ENCODE results near the gene GNG7. TPM values are rescaled to one million over a fixed set of nuclear protein-coding genes. Genes with fewer than 3 reads are reported as not detected.

GNG7 gene
- total RNA-seq, 2 donors from 2014 or later = 12.3 to 12.4 TPM

DNA sequence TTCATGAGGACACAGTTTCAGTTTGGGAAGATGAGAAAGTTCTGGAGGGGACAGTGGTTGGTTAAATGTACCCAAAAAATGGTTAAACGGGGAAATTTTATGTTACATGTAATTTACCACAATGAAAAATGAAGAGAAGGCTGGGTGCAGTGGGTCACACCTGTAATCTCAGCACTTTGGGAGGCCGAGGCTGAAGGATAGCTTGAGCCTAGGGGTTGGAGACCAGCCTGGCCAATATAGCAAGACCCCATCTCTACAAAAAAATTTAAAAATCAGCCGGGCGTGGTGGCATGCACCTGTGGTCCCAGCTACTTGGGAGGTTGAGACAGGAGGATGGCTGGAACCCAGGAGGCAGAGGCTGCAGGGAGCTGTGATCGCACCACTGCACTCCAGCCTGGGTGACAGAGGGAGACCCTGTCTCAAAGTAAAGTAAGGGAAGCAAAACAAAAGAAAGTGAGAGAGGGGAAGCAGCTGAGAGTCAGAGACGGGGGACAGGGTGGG is 17.2 kb downstream of the GNG7 start:
- peaks cover 16% of the 10 kb centered on the region for H3K36me3 Mint-ChIP-seq (ENCODE audit: low read depth)
- Histone ChIP-seq H3K27me3 (ENCODE audit: control insufficient read depth, insufficient read depth, low read length, poor library complexity, severe bottlenecking) (no peaks in the 10 kb centered on the region), H3K27ac (ENCODE audit: low read depth, low read length) (no peak overlapping the region), H3K9ac (ENCODE audit: extremely low read depth, low read length, poor library complexity, severe bottlenecking) (no peak overlapping the region), H3K9me3 (ENCODE audit: control insufficient read depth, low read length) (no peaks in the 10 kb centered on the region), H3K4me1 (ENCODE audit: control insufficient read depth, insufficient read depth, low read length) (no peaks in the 10 kb centered on the region), H3K36me3 (ENCODE audit: control insufficient read depth, insufficient read depth, low read length) (no peaks in the 10 kb centered on the region), H3K4me3 (ENCODE audit: low read length) (no peak overlapping the region)
- no peaks in the 10 kb centered on the region for H3K27me3 Mint-ChIP-seq (ENCODE audit: insufficient read depth)
- 91 to 97% methylated on average over 5 to 6 of the region's 6 CpGs for WGBS, 2 experiments (ENCODE audit: insufficient coverage in 1 of 2, insufficient read length in 1 of 2)
- H3K9me3 Mint-ChIP-seq = peaks cover 10% of the 10 kb centered on the region
- no peak overlapping the region for H3K4me3 Mint-ChIP-seq
- no peak for DNase-seq
- no peak overlapping the region for H3K27ac Mint-ChIP-seq
- H3K4me1 Mint-ChIP-seq = no peaks in the 10 kb centered on the region
- TF ChIP-seq, protein P1, sequence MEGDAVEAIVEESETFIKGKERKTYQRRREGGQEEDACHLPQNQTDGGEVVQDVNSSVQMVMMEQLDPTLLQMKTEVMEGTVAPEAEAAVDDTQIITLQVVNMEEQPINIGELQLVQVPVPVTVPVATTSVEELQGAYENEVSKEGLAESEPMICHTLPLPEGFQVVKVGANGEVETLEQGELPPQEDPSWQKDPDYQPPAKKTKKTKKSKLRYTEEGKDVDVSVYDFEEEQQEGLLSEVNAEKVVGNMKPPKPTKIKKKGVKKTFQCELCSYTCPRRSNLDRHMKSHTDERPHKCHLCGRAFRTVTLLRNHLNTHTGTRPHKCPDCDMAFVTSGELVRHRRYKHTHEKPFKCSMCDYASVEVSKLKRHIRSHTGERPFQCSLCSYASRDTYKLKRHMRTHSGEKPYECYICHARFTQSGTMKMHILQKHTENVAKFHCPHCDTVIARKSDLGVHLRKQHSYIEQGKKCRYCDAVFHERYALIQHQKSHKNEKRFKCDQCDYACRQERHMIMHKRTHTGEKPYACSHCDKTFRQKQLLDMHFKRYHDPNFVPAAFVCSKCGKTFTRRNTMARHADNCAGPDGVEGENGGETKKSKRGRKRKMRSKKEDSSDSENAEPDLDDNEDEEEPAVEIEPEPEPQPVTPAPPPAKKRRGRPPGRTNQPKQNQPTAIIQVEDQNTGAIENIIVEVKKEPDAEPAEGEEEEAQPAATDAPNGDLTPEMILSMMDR (conservative IDR thresholded peaks at IDR 0.05) = no peak

DNA sequence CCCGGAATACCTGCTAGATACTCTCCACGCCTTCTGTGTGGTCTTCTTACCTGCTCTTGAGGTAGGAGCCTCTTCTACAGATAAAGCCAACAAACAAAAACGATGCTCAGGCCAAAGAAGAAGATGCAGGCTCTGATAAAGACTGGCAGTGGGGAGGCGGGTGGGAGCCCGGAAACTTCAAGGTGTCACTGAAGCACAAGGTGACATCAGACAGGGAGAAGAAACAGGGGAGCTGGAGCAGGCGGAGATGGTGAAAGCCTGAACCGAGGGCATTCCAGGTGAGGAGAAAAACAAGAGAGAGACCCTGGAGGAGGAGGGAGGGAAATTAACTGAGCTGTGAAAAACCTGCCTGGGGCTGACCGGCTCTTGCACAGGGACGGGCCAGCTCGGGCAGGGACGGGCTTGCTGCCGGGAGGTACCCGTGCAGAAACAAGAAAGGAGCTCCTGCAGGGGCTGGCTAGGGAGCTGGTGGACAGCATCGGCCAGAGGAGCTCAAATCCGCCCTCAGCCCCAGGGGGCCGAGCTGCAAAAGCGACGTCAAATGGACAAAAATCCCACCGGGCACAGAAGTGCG is 19.0 kb downstream of the GNG7 start:
- H3K4me3 ChIP-seq (ENCODE audit: low read length) = no peak overlapping the region
- Mint-ChIP-seq H3K27ac (no peak overlapping the region), H3K36me3 (ENCODE audit: low read depth) (peaks cover 13% of the 10 kb centered on the region), H3K9me3 (peaks cover 10% of the 10 kb centered on the region), H3K4me1 (no peaks in the 10 kb centered on the region), H3K27me3 (ENCODE audit: insufficient read depth) (peaks cover 5% of the 10 kb centered on the region), H3K4me3 (no peak overlapping the region)
- H3K9me3 ChIP-seq (ENCODE audit: control insufficient read depth, low read length) = no peaks in the 10 kb centered on the region
- no peak for DNase-seq
- H3K9ac ChIP-seq (ENCODE audit: extremely low read depth, low read length, poor library complexity, severe bottlenecking) = no peak overlapping the region
- H3K36me3 ChIP-seq (ENCODE audit: control insufficient read depth, insufficient read depth, low read length) = no peaks in the 10 kb centered on the region
- no peak overlapping the region for H3K27ac ChIP-seq (ENCODE audit: low read depth, low read length)
- TF ChIP-seq, protein P1 (conservative IDR thresholded peaks at IDR 0.05) = no peak
- no peaks in the 10 kb centered on the region for H3K27me3 ChIP-seq (ENCODE audit: control insufficient read depth, insufficient read depth, low read length, poor library complexity, severe bottlenecking)
- H3K4me1 ChIP-seq (ENCODE audit: control insufficient read depth, insufficient read depth, low read length) = no peaks in the 10 kb centered on the region
- 88 to 90% methylated on average over 13 to 20 of the region's 20 CpGs for WGBS, 2 experiments (ENCODE audit: insufficient coverage in 1 of 2, insufficient read length in 1 of 2)

DNA sequence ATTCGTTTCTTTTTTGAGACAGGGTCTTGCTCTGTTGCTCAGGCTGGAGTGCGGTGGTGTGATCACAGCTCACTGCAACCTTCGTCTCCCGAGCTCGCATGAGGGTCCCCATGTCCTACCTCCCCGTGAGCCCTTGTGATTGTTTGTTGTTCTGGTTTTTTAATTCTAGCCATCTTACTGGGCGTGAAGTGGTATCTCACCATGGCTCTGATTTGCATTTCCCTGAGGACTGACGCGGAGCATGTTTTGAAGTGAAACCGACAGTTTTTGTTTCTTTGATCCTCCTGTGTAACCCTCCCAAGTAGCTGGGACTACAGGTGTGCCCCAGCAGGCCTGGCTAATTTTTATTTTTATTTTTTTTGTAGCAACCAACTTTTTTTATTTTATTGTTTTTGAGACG is 21.7 kb downstream of the GNG7 start:
- peaks cover 6% of the 10 kb centered on the region for H3K9me3 Mint-ChIP-seq
- no peak overlapping the region for H3K4me3 ChIP-seq (ENCODE audit: low read length)
- H3K4me1 Mint-ChIP-seq = no peaks in the 10 kb centered on the region
- 86 to 92% methylated on average over 10 to 11 of the region's 11 CpGs for WGBS, 2 experiments (ENCODE audit: insufficient coverage in 1 of 2, insufficient read length in 1 of 2)
- DNase-seq = no peak
- no peaks in the 10 kb centered on the region for H3K36me3 ChIP-seq (ENCODE audit: control insufficient read depth, insufficient read depth, low read length)
- H3K36me3 Mint-ChIP-seq (ENCODE audit: low read depth) = peaks cover 11% of the 10 kb centered on the region
- TF ChIP-seq, protein P1 (conservative IDR thresholded peaks at IDR 0.05) = no peak
- H3K9ac ChIP-seq (ENCODE audit: extremely low read depth, low read length, poor library complexity, severe bottlenecking) = no peak overlapping the region
- peaks cover 10% of the 10 kb centered on the region for H3K27me3 Mint-ChIP-seq (ENCODE audit: insufficient read depth)
- no peaks in the 10 kb centered on the region for H3K9me3 ChIP-seq (ENCODE audit: control insufficient read depth, low read length)
- no peak overlapping the region for H3K27ac Mint-ChIP-seq
- H3K4me3 Mint-ChIP-seq = no peak overlapping the region
- H3K27me3 ChIP-seq (ENCODE audit: control insufficient read depth, insufficient read depth, low read length, poor library complexity, severe bottlenecking) = no peaks in the 10 kb centered on the region
- no peak overlapping the region for H3K27ac ChIP-seq (ENCODE audit: low read depth, low read length)
- H3K4me1 ChIP-seq (ENCODE audit: control insufficient read depth, insufficient read depth, low read length) = no peaks in the 10 kb centered on the region
